ENCODE measurements around the gene IFT22.
"Not testable (repeated sequence)": the region's sequence is repeated elsewhere in the genome, so short reads cannot be mapped to it uniquely, and the experiment has no call there.

- not testable (repeated sequence) for TF ChIP-seq JUNB (IDR thresholded peaks at IDR 0.05); POLR2A (IDR thresholded peaks at IDR 0.05; ENCODE audit: low read length)
- TF ChIP-seq, protein P1, sequence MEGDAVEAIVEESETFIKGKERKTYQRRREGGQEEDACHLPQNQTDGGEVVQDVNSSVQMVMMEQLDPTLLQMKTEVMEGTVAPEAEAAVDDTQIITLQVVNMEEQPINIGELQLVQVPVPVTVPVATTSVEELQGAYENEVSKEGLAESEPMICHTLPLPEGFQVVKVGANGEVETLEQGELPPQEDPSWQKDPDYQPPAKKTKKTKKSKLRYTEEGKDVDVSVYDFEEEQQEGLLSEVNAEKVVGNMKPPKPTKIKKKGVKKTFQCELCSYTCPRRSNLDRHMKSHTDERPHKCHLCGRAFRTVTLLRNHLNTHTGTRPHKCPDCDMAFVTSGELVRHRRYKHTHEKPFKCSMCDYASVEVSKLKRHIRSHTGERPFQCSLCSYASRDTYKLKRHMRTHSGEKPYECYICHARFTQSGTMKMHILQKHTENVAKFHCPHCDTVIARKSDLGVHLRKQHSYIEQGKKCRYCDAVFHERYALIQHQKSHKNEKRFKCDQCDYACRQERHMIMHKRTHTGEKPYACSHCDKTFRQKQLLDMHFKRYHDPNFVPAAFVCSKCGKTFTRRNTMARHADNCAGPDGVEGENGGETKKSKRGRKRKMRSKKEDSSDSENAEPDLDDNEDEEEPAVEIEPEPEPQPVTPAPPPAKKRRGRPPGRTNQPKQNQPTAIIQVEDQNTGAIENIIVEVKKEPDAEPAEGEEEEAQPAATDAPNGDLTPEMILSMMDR (IDR thresholded peaks at IDR 0.05): not testable (repeated sequence)
Observed at GRCh38 chr7:101292566-101292965, 29.0 kb downstream of the IFT22 start.

Measured in A549 (cell line).